ENCODE results near the gene IFNGR1.

DNA sequence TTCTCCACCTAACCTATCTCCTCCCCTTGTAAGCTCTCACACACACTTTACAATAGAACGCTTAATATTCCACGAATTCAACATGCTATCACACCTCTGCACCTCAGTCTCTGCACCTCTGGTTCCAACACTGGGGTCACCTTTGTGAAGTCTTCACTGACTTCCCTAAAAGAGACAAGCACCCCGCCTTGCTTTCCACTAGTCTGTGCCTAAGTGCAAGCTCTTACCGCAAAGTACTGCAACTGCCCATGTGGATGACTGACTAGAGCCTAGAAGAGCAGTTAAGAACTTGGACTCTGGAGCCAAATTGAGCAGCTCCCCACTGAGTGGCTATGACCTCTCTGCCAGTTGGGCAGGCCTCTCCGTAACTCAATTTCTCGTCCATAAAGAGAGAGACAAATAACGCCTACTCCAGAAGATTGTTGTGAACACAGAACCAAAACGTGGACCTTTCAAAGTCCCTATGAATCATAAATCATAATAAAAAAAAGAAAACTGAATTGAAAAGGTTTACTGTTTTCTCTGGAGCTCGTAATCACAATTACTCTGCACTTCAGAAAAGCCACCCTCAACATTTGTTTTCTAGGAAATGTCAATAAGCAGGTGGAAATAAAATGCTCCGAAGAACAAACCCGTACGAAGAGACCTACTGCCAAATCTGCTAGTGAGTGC, 1.2 kb downstream of the IFNGR1 start:
- TF ChIP-seq, protein P1, sequence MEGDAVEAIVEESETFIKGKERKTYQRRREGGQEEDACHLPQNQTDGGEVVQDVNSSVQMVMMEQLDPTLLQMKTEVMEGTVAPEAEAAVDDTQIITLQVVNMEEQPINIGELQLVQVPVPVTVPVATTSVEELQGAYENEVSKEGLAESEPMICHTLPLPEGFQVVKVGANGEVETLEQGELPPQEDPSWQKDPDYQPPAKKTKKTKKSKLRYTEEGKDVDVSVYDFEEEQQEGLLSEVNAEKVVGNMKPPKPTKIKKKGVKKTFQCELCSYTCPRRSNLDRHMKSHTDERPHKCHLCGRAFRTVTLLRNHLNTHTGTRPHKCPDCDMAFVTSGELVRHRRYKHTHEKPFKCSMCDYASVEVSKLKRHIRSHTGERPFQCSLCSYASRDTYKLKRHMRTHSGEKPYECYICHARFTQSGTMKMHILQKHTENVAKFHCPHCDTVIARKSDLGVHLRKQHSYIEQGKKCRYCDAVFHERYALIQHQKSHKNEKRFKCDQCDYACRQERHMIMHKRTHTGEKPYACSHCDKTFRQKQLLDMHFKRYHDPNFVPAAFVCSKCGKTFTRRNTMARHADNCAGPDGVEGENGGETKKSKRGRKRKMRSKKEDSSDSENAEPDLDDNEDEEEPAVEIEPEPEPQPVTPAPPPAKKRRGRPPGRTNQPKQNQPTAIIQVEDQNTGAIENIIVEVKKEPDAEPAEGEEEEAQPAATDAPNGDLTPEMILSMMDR (IDR thresholded peaks at IDR 0.05; ENCODE audit: insufficient read depth, low read depth, low read length), result no peak
- TF ChIP-seq EZH2 (IDR thresholded peaks at IDR 0.05; ENCODE audit: insufficient read depth, low read length), result no peak
